SJSA1 (cell line): ENCODE data around the gene CYP2A6. TPM values are rescaled to one million over a fixed set of nuclear protein-coding genes. Genes with fewer than 3 reads are reported as not detected.
"Not testable (repeated sequence)": the region's sequence is repeated elsewhere in the genome, so short reads cannot be mapped to it uniquely, and the experiment has no call there.

Source experiments
- DNase-seq, 2 experiments: peaks; one replicate each; pipeline ENCODE4 v3.0.0-alpha.2; 2015 to 2020; ENCODE audit warnings: low spot score in 2 of 2, low read depth in 1 of 2
- H3K27ac ChIP-seq: fragments of 250-450 bp; sonication (Bioruptor Pico); 2 replicates; pipeline ENCODE4 v1.5.1; 2020; ENCODE audit warnings: mild to moderate bottlenecking, moderate library complexity
- H3K27me3 ChIP-seq: fragments of 250-450 bp; sonication (Bioruptor Pico); replicated peaks from 2 replicates; pipeline ENCODE4 v1.5.1; 2020; ENCODE audit warnings: mild to moderate bottlenecking, moderate library complexity
- H3K36me3 ChIP-seq: fragments of 250-450 bp; sonication (Bioruptor Pico); 2 replicates; pipeline ENCODE4 v1.5.1; 2020; ENCODE audit warnings: mild to moderate bottlenecking
- H3K4me1 ChIP-seq: fragments of 250-450 bp; sonication (Bioruptor Pico); replicated peaks from 2 replicates; pipeline ENCODE4 v1.6.1; 2021; ENCODE audit warnings: mild to moderate bottlenecking
- H3K4me3 ChIP-seq: fragments of 250-450 bp; sonication (Bioruptor Pico); 2 replicates; pipeline ENCODE4 v1.5.1; 2020; ENCODE audit warnings: mild to moderate bottlenecking
- H3K9me3 ChIP-seq: fragments of 250-450 bp; sonication (Bioruptor Pico); replicated peaks from 2 replicates; pipeline ENCODE4 v1.5.1; 2020; ENCODE audit warnings: mild to moderate bottlenecking
- total RNA-seq: library from RNA; depleted of rRNA; stranded (reverse); fragments of >200 nt; shearing (Covaris generic); gene quantifications from 2 replicates; pipeline ENCODE4 v1.2.3, GENCODE V29; 2014

The CYP2A6 gene
- total RNA-seq, 1 experiment from 2014 or later, result not detected

DNA sequence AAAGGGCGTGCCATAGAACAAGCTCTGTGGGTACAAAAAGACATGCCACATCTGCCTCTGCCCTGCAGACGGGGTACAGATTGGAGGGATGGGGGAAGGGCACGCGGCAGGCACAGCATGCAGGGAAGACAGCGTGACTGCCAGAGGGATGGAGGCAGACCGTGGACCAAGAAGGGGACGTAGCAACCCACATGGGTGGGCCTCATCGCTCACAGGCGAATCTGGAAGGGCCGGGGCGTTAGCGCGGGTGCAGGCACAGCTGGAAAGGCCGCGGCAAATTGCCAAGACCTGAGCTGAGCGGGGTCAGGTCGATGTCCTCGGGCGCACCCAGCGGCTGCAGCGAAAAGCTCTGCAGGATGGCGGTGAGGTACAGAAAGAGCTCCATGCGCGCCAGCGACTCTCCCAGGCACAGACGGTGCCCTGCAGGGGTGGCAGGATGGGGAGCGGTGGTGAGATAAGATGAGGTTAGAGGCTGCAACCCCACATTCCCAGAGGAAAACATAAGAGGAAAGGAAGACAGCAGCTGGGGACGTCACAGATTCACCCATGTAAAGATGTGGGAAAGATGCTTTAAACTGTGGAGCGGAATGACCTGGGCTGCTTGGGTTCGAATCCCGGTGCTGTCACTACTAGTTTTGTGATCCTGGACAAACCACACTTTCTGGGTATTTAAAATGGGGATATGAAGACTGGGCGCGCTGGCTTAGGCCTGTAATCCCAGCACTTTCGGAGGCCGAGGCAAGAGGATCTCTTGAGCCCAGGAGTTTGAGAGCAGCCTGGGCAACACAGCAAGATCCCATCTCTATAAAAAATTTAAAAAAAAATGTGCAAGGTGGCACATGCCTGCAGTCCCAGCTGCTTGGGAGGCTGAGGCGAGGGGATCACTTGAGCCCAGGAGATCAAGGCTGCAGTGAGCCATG, 31.5 kb downstream of the CYP2A6 start:
- not testable (repeated sequence) for H3K27ac ChIP-seq, H3K4me1 ChIP-seq, H3K36me3 ChIP-seq, H3K4me3 ChIP-seq, H3K9me3 ChIP-seq, H3K27me3 ChIP-seq
- peak; percentile 48 to 82 for DNase-seq

GRCh38 chr19:40815223-40815622, 35.0 kb downstream of the CYP2A6 start:
- no peak overlapping the region for H3K4me3 ChIP-seq
- no peak for DNase-seq
- H3K36me3 ChIP-seq, result peaks cover under 1% of the 10 kb centered on the region
- peaks cover 12% of the 10 kb centered on the region for H3K4me1 ChIP-seq
- H3K9me3 ChIP-seq, result no peaks in the 10 kb centered on the region
- no peaks in the 10 kb centered on the region for H3K27me3 ChIP-seq
- H3K27ac ChIP-seq, result no peak overlapping the region

- H3K27me3 ChIP-seq, result no peaks in the 10 kb centered on the region
- H3K9me3 ChIP-seq, result no peaks in the 10 kb centered on the region
- no peak overlapping the region for H3K4me3 ChIP-seq
- no peak for DNase-seq
- peaks cover 18% of the 10 kb centered on the region for H3K4me1 ChIP-seq
- no peak overlapping the region for H3K27ac ChIP-seq
- H3K36me3 ChIP-seq, result peaks cover 21% of the 10 kb centered on the region
Measured at GRCh38 chr19:40813182-40813581, 37.1 kb downstream of the CYP2A6 start.

DNA sequence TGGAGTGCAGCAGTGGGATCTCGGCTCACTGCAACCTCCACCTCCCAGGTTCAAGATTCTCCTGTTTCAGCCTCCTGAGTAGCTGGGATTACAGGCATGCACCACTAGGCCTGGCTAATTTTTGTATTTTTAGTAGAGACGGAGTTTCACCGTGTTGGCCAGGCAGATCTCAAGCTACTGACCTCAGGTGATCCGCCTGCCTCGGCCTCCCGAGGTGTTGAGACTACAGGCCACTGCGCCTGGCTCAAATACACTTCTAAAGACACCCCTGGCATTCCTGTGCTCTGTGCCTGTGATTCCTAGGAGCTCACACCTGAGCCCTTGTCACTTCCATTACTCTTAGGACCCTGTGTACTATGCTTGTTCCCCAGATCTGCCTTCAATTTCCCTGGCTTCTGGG, 37.7 kb downstream of the CYP2A6 start:
- H3K27ac ChIP-seq, H3K4me3 ChIP-seq, H3K9me3 ChIP-seq, DNase-seq, H3K27me3 ChIP-seq: not testable (repeated sequence)
- H3K4me1 ChIP-seq, result peaks cover 18% of the 10 kb centered on the region
- H3K36me3 ChIP-seq, result peaks cover 27% of the 10 kb centered on the region

DNA sequence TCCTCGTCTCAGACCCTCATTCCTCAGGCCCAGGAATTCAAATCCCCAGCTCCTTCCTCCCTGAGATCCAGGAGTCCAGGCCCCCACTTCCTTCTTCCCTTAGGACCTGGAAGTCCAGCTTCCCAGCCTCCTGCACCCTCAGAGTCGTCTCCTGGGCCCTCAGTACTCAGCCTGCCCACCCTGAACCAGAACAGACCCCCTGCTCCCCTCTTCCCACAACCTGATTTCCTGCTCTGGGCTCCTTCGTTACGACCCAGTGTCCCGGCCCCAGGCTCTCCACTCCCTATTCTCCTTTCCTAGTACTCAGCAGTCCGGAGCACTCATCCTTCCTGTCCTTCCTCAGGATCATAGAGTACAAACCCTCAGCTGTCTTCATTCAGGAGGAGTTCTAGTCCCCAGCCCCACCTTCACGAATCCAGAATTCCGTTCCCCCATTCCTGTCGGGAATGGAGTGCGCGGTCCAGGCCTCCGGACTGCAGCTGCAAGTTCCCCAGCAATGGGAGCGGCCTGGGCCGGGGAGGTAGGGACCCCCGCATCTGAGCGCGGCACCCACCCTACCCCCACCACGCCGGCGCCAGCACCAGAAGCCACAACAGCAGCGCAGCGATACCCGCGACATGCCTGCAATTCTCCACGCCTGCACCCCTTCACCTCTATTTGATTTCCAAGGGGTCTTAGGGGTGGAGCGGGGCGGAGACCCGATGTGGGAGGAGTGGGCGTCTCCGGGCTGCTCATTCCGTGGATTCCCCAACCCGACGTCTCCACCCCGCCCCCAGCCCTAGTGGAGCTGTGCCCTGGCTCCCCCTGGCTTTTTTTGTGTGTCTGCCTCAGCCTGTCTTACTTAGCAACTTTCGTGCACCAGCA, 38.5 kb downstream of the CYP2A6 start:
- Histone ChIP-seq H3K9me3 (no peaks in the 10 kb centered on the region), H3K4me3 (no peak overlapping the region), H3K36me3 (peaks cover 34% of the 10 kb centered on the region), H3K4me1 (peaks cover 21% of the 10 kb centered on the region), H3K27me3 (no peaks in the 10 kb centered on the region), H3K27ac (no peak overlapping the region)
- DNase-seq, result no peak

GRCh38 chr19:40810649-40811408, 39.4 kb downstream of the CYP2A6 start:
- DNase-seq, result peak; percentile 83 to 94
- not testable (repeated sequence) for H3K27me3 ChIP-seq, H3K9me3 ChIP-seq
- Histone ChIP-seq H3K27ac (peak overlapping the region; percentile 44), H3K36me3 (peaks cover 40% of the 10 kb centered on the region), H3K4me3 (peak overlapping the region; percentile 31), H3K4me1 (peaks cover 30% of the 10 kb centered on the region)

DNA sequence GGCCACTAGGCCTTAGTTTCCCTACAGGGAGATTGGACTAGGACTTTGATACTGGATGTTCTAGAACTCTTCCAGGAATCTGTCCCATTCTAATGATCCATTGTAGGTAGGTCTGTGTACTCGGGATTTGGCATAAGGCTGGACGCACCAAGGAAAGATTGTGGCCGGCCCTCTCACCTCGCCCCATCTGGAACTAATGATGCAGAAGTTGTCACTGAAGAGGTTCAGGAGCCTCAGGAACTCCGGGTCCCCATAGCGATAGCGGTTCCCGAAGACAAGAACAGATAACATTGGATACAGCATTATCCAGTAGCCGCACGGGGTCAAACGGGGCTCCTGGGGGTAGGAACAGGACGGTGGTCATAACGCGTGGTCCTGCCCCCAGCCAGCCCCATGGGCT, 40.1 kb downstream of the CYP2A6 start:
- Histone ChIP-seq H3K9me3 (no peaks in the 10 kb centered on the region), H3K27me3 (no peaks in the 10 kb centered on the region), H3K36me3 (peaks cover 47% of the 10 kb centered on the region), H3K27ac (peak overlapping the region; percentile 44), H3K4me3 (peak overlapping the region; percentile 31; the same call in 1 of the 2 replicates), H3K4me1 (peaks cover 34% of the 10 kb centered on the region)
- DNase-seq, result no peak

DNA sequence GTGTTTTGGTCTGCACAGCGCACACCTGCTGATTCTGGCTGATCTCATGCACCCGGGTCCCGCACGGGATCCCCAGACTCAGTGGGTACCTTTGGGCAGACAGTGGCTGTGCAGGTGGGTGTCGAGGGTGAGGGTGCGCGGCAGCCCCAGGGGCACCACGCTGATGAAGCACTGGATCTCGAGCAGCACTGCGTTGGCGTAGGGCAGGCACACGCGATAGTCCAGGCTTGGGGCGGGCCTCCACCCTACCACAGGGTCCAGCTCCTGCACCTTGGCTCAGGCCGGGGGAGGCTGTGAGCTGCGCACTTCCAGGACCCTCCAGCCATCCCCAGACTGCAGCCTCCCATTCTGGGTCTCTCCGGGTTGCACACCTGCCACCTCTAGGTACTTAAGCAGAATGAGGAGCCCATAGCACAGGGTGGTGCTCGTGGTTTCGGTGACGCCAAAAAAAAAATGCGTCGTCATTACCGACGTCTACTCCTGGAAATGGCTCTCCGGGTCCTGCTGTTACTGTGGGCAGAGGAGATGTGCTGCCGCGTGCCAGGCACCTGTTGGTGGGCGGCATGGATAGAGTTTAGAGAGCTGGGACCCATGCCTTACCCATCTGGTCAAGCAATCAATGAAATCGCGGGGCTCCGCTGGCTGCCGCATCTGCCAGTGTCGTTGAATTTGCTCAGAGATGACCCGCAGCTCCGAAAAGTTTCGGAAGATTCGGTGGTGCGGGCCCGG, 40.7 kb downstream of the CYP2A6 start:
- Histone ChIP-seq H3K27me3 (no peaks in the 10 kb centered on the region), H3K4me3 (no peak overlapping the region), H3K36me3 (peaks cover 53% of the 10 kb centered on the region), H3K9me3 (no peaks in the 10 kb centered on the region), H3K27ac (no peak overlapping the region), H3K4me1 (peaks cover 34% of the 10 kb centered on the region)
- DNase-seq, result no peak

GRCh38 chr19:40808497-40808896, 41.8 kb downstream of the CYP2A6 start:
- Histone ChIP-seq H3K9me3 (no peaks in the 10 kb centered on the region), H3K4me1 (peaks cover 34% of the 10 kb centered on the region), H3K27ac (no peak overlapping the region), H3K36me3 (peaks cover 64% of the 10 kb centered on the region), H3K4me3 (no peak overlapping the region), H3K27me3 (no peaks in the 10 kb centered on the region)
- DNase-seq, result no peak

GRCh38 chr19:40808021-40808325, 42.3 kb downstream of the CYP2A6 start:
- DNase-seq, result no peak
- no peak overlapping the region for H3K4me3 ChIP-seq
- H3K4me1 ChIP-seq, result peaks cover 34% of the 10 kb centered on the region
- no peaks in the 10 kb centered on the region for H3K9me3 ChIP-seq
- H3K36me3 ChIP-seq, result peaks cover 69% of the 10 kb centered on the region
- H3K27ac ChIP-seq, result no peak overlapping the region
- no peaks in the 10 kb centered on the region for H3K27me3 ChIP-seq

DNA sequence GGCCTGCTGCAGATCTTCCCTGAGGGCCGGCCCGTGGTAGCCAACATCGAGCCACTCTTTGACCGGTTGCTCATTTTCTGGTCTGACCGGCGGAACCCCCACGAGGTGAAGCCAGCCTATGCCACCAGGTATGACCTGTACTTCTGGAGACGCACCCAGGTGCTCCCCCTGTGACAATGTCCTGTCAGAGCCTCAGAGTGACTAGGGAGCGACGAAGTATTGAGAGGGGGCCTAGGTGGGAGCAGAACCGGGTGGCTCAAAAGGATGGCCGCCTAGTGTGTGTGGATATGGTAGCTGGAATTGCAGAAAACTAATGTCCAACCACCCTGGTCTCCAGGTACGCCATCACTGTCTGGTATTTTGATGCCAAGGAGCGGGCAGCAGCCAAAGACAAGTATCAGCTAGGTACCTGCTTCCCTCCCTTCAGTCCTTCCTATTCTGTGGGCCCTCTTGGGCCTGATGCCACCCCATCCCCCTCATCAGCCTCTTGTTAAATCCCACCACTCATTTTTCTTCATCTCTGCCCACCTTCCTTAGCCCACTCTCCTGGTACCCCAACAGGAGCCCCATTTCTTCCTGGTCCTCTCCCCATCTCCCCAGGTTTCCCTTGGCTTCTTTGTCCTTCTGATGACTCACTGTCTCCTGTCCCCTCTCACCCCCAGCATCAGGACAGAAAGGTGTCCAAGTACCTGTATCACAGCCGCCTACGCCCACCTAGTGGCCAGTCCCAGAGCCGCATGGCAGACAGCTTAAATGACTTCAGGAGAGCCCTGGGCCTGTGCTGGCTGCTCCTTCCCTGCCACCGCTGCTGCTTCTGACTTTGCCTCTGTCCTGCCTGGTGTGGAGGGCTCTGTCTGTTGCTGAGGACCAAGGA, 42.9 kb downstream of the CYP2A6 start:
- Histone ChIP-seq H3K36me3 (peaks cover 75% of the 10 kb centered on the region), H3K27me3 (no peaks in the 10 kb centered on the region), H3K9me3 (no peaks in the 10 kb centered on the region), H3K27ac (no peak overlapping the region), H3K4me1 (peaks cover 34% of the 10 kb centered on the region), H3K4me3 (no peak overlapping the region)
- no peak for DNase-seq

- H3K4me1 ChIP-seq, result peaks cover 39% of the 10 kb centered on the region
- no peak overlapping the region for H3K27ac ChIP-seq
- H3K27me3 ChIP-seq, result no peaks in the 10 kb centered on the region
- H3K36me3 ChIP-seq, result peaks cover 83% of the 10 kb centered on the region
- H3K9me3 ChIP-seq, result no peaks in the 10 kb centered on the region
- H3K4me3 ChIP-seq, result no peak overlapping the region
- DNase-seq, result peak; percentile 93 to 95
Measured at GRCh38 chr19:40806423-40807146, 43.7 kb downstream of the CYP2A6 start.
